HUES64 (cell line): Measurements from ENCODE around the gene PDK2.

ENCODE experiments used
- H3K27ac ChIP-seq: 2 replicates; pipeline ENCODE4 v1.7.0; 2013; ENCODE audit warnings: low read depth, low read length, inconsistent platforms
- H3K27me3 ChIP-seq: 2 replicates; pipeline ENCODE4 v1.6.1; 2013; ENCODE audit warnings: mild to moderate bottlenecking, low read length; ENCODE audit not compliant: insufficient read depth
- H3K36me3 ChIP-seq: 2 replicates; pipeline ENCODE4 v1.6.1; 2013; ENCODE audit warnings: mild to moderate bottlenecking, low read length; ENCODE audit not compliant: insufficient read depth
- H3K4me1 ChIP-seq: 2 replicates; pipeline ENCODE4 v1.6.1; 2013; ENCODE audit warnings: mild to moderate bottlenecking, low read length, moderate library complexity; ENCODE audit not compliant: insufficient read depth
- H3K4me3 ChIP-seq: 2 replicates; pipeline ENCODE4 v1.5.1; 2013; ENCODE audit warnings: mild to moderate bottlenecking, low read length, moderate library complexity
- H3K9ac ChIP-seq: 2 replicates; pipeline ENCODE4 v1.6.1; 2013; ENCODE audit warnings: mild to moderate bottlenecking, low read depth, low read length
- H3K9me3 ChIP-seq: 2 replicates; pipeline ENCODE4 v1.6.1; 2013; ENCODE audit warnings: low read depth, low read length; ENCODE audit not compliant: insufficient read depth
- WGBS: fragments of 150-250, 120-280 bp; methylation state at CpG from one replicate; pipeline ENCODE4 v1.1.7; 2013; ENCODE audit warnings: missing lambda C conversion rate; 5-methylcytosine and 5-hydroxymethylcytosine counted together

PDK2 gene

DNA sequence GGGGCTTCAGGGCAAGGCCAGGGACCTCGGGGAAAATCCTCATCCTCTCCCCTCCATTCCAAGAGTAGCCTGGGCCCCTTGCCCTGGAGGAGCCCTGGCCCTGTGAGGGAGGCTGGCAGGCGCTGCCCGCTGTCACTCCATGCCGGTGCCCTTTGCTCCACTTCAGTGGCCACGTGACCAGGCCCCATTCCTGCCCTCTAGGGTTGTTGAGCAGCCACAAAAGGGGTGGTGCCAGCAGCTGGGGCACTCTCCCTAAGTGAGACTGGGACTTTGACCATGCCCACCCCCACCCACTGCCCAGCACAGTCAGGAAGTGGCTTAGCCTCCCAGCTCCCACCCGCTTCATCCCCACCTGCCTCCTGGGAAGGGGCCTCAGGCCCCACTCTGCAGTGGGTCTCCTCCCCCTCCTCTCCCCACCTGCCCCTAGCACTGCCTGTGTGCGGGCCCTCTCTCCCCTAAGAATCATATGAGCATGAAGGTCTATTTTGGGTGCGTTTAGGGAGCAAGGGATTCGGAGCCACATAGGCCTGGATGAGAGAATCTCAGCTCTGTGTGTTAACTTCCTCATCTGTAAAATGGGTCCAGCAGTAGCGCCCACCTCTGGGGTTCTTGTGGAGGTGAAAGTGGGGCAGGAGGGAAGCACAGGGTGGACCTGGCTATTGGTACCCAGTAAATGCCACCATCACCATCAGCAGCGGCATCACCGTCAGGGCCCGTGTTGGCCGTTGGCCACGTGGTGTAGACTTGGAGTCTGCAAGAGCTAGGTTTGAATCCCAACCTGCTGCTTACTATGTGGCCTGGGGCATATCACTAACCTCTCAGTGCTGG, 7.2 kb downstream of the PDK2 start:
- H3K9me3 ChIP-seq: no peaks in the 10 kb centered on the region
- H3K4me3 ChIP-seq: no peak overlapping the region
- no peaks in the 10 kb centered on the region for H3K27me3 ChIP-seq
- peaks cover 18% of the 10 kb centered on the region for H3K4me1 ChIP-seq
- H3K27ac ChIP-seq: no peak overlapping the region
- 0 out of 2 replicates have a peak, but pooled peaks cover 4% of the 10 kb centered on the region for H3K36me3 ChIP-seq
- H3K9ac ChIP-seq: no peak overlapping the region
- WGBS: 76% methylated on average over 15 of the region's 15 CpGs

DNA sequence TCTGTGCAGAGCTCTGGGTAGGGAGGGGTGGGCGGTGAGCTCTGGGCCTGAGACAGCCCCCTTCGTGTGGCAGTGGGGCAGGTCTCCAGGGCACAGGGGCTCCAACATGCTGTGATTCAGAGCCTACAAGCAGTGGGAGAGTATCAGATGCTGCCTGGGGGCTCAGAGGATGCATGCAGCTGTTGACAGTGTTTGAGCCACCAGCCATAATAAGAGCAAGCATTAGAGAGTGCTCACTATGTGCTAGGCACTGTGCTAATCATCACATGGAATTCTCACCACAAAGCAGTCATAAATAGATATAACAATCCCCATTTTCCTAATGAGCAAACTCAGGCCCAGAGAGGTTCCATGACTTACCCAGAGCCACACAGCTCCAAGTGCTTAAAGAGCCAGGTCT, 8.1 kb downstream of the PDK2 start:
- no peaks in the 10 kb centered on the region for H3K9me3 ChIP-seq

DNA sequence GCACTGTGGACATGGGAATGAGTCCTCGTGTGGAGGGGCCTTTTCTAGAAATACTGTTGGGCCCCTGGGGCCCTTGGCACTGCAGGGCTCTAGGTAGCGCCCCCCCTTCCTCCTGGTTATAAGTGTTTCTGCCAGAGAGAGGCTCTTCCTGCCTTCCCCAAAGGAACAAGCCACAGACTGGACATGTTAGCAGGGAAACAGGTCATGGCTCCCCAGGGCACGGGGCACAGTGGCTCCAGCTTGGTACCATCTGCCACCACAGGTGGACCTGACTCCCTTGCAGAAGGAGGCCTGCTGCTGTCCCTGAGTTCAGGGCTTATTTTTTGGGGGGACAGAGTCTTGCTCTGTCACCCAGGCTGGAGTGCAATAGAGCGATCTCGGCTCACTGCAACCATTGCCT, 8.8 kb downstream of the PDK2 start:
- Histone ChIP-seq H3K4me1 (peaks cover 18% of the 10 kb centered on the region), H3K27ac (no peak overlapping the region), H3K36me3 (no peaks in the 10 kb centered on the region), H3K27me3 (no peaks in the 10 kb centered on the region), H3K9ac (no peak overlapping the region), H3K9me3 (no peaks in the 10 kb centered on the region), H3K4me3 (no peak overlapping the region)
- 92% methylated on average over 5 of the region's 5 CpGs for WGBS

More for the DNA sequence above, 8.1 kb downstream of the PDK2 start:
- 83% methylated on average over 2 of the region's 2 CpGs for WGBS
- no peak overlapping the region for H3K27ac ChIP-seq
- 0 out of 2 replicates have a peak, but pooled peaks cover 4% of the 10 kb centered on the region for H3K36me3 ChIP-seq
- peaks cover 18% of the 10 kb centered on the region for H3K4me1 ChIP-seq
- no peaks in the 10 kb centered on the region for H3K27me3 ChIP-seq
- no peak overlapping the region for H3K9ac ChIP-seq
- no peak overlapping the region for H3K4me3 ChIP-seq

DNA sequence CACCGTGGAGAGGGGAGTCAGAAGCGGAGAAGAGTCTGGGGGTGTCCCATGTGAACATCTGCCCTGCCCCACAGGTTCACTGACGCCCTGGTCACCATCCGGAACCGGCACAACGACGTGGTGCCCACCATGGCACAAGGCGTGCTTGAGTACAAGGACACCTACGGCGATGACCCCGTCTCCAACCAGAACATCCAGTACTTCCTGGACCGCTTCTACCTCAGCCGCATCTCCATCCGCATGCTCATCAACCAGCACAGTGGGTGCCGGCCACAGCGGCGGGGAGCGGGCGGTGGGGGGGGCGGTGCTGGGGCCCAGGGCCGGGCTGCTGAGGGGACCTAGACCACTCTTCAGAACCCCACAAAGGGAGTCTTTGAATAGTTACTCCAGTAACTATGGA, 10.7 kb downstream of the PDK2 start:
- H3K27me3 ChIP-seq: no peaks in the 10 kb centered on the region
- no peaks in the 10 kb centered on the region for H3K36me3 ChIP-seq
- no peaks in the 10 kb centered on the region for H3K9me3 ChIP-seq
- no peak overlapping the region for H3K9ac ChIP-seq
- no peak overlapping the region for H3K27ac ChIP-seq
- no peak overlapping the region for H3K4me3 ChIP-seq
- H3K4me1 ChIP-seq: peaks cover 16% of the 10 kb centered on the region
- WGBS: 90% methylated on average over 18 of the region's 21 CpGs

DNA sequence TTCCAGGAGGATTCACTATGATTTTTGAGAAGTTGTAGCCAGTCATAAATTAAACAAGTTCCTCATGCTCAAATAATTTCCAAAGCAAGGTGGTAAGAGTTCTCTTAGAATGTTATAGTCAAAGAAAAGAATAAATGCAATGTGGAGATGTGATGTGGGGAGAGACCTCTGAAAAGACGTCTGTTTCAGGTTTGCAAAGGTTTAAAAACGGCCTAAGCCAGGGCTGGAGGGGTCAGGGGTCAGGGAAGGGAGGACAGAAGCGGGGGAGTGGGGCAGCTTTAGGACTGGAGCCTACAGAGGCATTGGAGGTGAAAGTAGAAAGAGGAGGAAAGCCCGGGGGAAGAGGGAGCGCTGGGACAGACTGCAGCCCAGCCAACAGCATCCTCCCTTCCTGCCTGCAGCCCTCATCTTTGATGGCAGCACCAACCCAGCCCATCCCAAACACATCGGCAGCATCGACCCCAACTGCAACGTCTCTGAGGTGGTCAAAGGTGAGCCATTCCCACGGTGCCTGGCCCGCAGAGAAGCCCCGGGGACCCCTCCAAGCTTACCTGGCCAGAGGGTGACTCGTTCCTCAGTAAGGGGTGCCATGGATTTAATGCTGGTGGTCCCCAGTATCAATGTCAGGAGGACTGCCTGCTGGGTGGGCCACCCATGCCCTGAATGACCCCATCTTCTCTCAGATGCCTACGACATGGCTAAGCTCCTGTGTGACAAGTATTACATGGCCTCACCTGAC, 11.4 kb downstream of the PDK2 start:
- H3K9ac ChIP-seq: no peak overlapping the region
- WGBS: 78% methylated on average over 13 of the region's 13 CpGs
- H3K4me3 ChIP-seq: no peak overlapping the region
- H3K9me3 ChIP-seq: no peaks in the 10 kb centered on the region
- H3K27me3 ChIP-seq: no peaks in the 10 kb centered on the region
- H3K36me3 ChIP-seq: no peaks in the 10 kb centered on the region
- peaks cover 9% of the 10 kb centered on the region for H3K4me1 ChIP-seq
- H3K27ac ChIP-seq: no peak overlapping the region

DNA sequence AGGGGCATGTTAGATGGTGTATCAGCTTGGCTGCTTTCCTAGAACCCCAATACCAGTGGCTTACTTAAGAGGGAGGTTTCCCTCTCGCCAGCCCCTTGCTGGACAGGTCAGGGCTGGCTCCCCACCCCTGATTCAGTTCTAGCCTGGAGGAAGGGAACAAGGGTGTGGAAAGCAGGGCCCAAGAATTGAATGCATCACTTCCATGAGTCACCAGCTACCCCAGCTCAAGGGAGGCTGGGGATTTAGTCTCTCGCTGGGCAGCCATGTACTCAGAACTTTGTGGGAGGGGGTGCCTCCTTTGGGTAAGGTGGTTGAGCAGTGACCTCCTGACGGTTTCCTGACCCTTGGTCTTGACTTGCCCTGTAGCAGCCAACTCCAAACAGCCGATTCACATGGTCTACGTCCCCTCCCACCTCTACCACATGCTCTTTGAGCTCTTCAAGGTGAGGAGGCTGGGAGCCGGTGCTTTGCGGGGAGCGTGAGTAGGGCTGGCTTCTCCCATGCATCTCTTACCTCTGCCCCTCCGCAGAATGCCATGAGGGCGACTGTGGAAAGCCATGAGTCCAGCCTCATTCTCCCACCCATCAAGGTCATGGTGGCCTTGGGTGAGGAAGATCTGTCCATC, 12.8 kb downstream of the PDK2 start:
- Histone ChIP-seq H3K27me3 (no peaks in the 10 kb centered on the region), H3K36me3 (no peaks in the 10 kb centered on the region), H3K9ac (no peak overlapping the region), H3K4me3 (no peak overlapping the region), H3K4me1 (peaks cover 6% of the 10 kb centered on the region; the same call in 1 of the 2 replicates), H3K9me3 (no peaks in the 10 kb centered on the region), H3K27ac (no peak overlapping the region)
- WGBS: 88% methylated on average over 10 of the region's 10 CpGs

DNA sequence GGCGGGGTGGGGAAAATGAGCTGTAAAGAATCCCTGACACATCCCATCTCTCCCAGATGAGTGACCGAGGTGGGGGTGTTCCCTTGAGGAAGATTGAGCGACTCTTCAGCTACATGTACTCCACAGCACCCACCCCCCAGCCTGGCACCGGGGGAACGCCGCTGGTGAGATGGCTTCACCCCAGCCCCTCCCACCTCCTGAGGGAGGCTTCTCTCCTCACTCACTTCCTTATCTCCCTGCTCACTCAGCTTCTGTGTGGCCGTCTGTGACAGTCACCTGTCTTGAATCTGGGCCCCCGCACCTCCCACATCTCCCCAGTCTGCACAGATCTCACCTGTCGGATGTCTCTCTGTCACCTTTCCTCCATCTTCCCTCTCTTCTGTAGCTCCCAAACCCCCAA, 13.4 kb downstream of the PDK2 start:
- Histone ChIP-seq H3K4me1 (peaks cover 6% of the 10 kb centered on the region; the same call in 1 of the 2 replicates), H3K36me3 (no peaks in the 10 kb centered on the region; the same call in 1 of the 2 replicates), H3K4me3 (no peak overlapping the region), H3K27me3 (no peaks in the 10 kb centered on the region), H3K9ac (no peak overlapping the region), H3K27ac (no peak overlapping the region), H3K9me3 (no peaks in the 10 kb centered on the region)
- 86% methylated on average over 8 of the region's 9 CpGs for WGBS

DNA sequence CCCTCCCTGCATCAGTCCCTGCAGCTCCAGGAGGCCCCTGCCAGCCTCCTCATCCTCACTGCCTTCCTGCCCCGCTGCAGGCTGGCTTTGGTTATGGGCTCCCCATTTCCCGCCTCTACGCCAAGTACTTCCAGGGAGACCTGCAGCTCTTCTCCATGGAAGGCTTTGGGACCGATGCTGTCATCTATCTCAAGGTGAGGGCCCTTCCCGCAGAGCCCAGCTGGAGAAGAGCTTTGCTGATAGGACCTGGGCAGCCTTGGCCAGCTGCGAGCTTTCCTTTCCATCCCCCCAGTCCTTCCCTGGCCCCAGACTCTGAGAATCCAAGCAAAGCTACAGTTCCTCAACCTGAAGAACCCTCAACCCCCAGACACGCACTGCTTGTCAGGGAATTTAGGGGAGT, 14.1 kb downstream of the PDK2 start:
- no peaks in the 10 kb centered on the region for H3K27me3 ChIP-seq
- peaks cover 6% of the 10 kb centered on the region; the same call in 1 of the 2 replicates for H3K4me1 ChIP-seq
- H3K36me3 ChIP-seq: no peaks in the 10 kb centered on the region; the same call in 1 of the 2 replicates
- H3K9ac ChIP-seq: no peak overlapping the region
- WGBS: 95% methylated on average over 7 of the region's 7 CpGs
- no peak overlapping the region for H3K27ac ChIP-seq
- H3K4me3 ChIP-seq: no peak overlapping the region
- no peaks in the 10 kb centered on the region for H3K9me3 ChIP-seq

DNA sequence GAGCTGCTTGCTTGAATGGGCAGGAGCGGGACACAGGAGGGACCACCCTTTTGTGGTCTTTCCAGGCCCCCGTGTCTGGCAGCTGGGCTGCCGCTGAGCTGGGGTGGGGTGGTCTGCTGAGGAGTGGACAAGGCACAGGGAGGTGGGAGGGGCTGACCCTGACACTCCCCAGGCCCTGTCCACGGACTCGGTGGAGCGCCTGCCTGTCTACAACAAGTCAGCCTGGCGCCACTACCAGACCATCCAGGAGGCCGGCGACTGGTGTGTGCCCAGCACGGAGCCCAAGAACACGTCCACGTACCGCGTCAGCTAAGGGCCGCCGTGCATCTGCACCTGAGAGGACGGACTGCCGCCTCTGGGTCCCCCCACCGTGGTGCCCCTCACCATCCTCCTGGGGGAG, 14.6 kb downstream of the PDK2 start:
- Histone ChIP-seq H3K9ac (no peak overlapping the region), H3K36me3 (no peaks in the 10 kb centered on the region; the same call in 1 of the 2 replicates), H3K27me3 (no peaks in the 10 kb centered on the region), H3K27ac (no peak overlapping the region), H3K9me3 (no peaks in the 10 kb centered on the region), H3K4me1 (peaks cover 6% of the 10 kb centered on the region), H3K4me3 (no peak overlapping the region)
- WGBS: 93% methylated on average over 19 of the region's 19 CpGs

DNA sequence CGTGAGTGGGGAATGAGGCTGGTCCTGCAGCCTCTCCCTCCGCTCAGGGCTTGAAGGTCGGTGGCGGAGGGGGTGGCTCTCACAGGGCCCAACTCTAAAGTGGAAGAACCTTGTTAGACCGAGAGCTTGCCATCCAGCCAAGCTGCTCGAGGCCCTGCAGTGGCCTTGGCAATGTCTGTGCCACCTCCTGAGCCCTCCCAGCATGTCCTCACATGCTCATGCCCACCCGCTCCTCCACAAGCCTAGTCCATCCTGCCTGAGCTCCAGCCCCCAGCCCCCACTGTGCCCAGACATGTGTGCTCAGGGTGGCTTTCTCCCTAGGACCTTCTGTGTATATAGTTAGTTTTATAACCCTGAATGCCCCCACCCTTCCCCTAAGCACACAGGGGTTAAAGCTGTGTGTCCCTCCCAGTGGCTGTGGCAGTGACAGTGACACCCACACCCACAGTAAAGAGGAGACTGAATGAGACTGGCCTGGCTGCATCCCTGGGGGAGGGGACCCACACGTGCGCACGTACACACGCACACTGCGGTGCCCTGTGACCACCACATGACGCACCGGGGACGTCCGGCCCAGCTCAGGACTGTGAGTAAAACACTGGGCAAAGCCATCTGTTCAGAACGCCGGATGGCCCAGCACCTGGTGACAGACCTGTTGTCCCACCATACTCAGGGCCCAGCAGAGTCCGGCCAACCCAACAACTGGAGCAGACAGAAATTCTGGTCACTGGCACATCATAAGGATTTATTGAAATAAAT, 15.6 kb downstream of the PDK2 start:
- Histone ChIP-seq H3K9ac (peak overlapping the region; percentile 42; the same call in 1 of the 2 replicates), H3K27ac (peak overlapping the region; percentile 77), H3K27me3 (no peaks in the 10 kb centered on the region), H3K4me1 (peaks cover 11% of the 10 kb centered on the region), H3K36me3 (no peaks in the 10 kb centered on the region; the same call in 1 of the 2 replicates), H3K9me3 (no peaks in the 10 kb centered on the region), H3K4me3 (no peak overlapping the region)
- WGBS: 93% methylated on average over 19 of the region's 19 CpGs
